ENCODE results near the gene ASPN.

DNA sequence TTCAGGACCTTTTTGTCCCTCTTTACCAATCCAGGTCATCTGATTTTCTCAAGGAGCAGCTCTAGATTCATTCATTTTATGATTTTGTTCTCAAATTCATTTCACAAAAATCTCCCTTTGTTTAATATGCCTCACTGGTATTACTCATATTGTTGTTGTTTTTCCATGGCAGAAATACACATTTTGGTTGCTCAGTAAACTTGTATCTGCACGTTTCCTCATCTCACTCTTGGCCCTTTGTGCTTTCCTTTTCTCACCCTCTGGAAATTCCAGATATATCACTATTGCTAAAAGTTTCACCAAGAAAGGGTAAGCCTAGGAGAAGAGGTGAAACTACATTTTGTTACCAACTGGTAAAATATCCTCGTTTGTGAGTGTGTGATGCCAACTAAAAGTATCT is 14.8 kb downstream of the ASPN start:
- TF ChIP-seq, protein P1, sequence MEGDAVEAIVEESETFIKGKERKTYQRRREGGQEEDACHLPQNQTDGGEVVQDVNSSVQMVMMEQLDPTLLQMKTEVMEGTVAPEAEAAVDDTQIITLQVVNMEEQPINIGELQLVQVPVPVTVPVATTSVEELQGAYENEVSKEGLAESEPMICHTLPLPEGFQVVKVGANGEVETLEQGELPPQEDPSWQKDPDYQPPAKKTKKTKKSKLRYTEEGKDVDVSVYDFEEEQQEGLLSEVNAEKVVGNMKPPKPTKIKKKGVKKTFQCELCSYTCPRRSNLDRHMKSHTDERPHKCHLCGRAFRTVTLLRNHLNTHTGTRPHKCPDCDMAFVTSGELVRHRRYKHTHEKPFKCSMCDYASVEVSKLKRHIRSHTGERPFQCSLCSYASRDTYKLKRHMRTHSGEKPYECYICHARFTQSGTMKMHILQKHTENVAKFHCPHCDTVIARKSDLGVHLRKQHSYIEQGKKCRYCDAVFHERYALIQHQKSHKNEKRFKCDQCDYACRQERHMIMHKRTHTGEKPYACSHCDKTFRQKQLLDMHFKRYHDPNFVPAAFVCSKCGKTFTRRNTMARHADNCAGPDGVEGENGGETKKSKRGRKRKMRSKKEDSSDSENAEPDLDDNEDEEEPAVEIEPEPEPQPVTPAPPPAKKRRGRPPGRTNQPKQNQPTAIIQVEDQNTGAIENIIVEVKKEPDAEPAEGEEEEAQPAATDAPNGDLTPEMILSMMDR (conservative IDR thresholded peaks at IDR 0.05; ENCODE audit: low read depth, low read length): no peak
- no peak for TF ChIP-seq EZH2 (IDR thresholded peaks at IDR 0.05; ENCODE audit: borderline replicate concordance, low read depth, low read length, poor library complexity, severe bottlenecking)

Data from A673 (cell line).